PC-3 (cell line): ENCODE measurements around the gene DOC2B. TPM values are rescaled to one million over a fixed set of nuclear protein-coding genes. Genes with fewer than 3 reads are reported as not detected.

Experiments
- ATAC-seq: fragments of 200-7000 bp; cut with Tn5 transposase; 2 replicates; pipeline ENCODE4 v1.9.1; 2020; ENCODE audit warnings: mild to moderate bottlenecking, moderate library complexity
- BruUV-seq: library from RNA; stranded (reverse); fragments of 400-500 nt; replicated peaks from 2 replicates; lab custom pipeline; 2021; lab: Mats Ljungman, UMichigan
- CTCF ChIA-PET: fragments of 300-600 bp; sonication (Branson Sonifier 250); formaldehyde crosslinking; loops from one replicate; lab custom pipeline; 2022; ENCODE audit warnings: antibody characterized with exemption; lab: Charles Lee
- POLR2A ChIA-PET: fragments of 300-600 bp; sonication (Branson Sonifier 250); formaldehyde crosslinking; loops from one replicate; lab custom pipeline; 2022; ENCODE audit warnings: antibody characterized with exemption; ENCODE audit not compliant: unreplicated experiment; lab: Charles Lee
- DNase-seq: peaks from one replicate; pipeline ENCODE4 v3.0.0-alpha.2; 2015
- H2AFZ ChIP-seq: fragments of 300-600 bp; sonication (generic); 2 replicates; pipeline ENCODE4 v1.6.0; 2016; ENCODE audit warnings: antibody characterized with exemption, low read length
- H3F3A ChIP-seq: fragments of 300-600 bp; sonication (generic); one replicate; pipeline ENCODE4 v1.6.0; 2017; ENCODE audit warnings: antibody characterized with exemption, low read length, control low read depth, mild to moderate bottlenecking; ENCODE audit not compliant: unreplicated experiment
- H3K27ac ChIP-seq: fragments of 300-600 bp; sonication (generic); 2 replicates; pipeline ENCODE4 v1.5.1; 2016; ENCODE audit warnings: mild to moderate bottlenecking, low read length
- H3K27me3 ChIP-seq: fragments of 300-600 bp; sonication (generic); 2 replicates; pipeline ENCODE4 v1.6.1; 2016; ENCODE audit warnings: low read length, mixed read lengths
- H3K36me3 ChIP-seq: fragments of 300-600 bp; sonication (generic); 2 replicates; pipeline ENCODE4 v1.6.1; 2016; ENCODE audit warnings: low read depth, mixed run types, low read length, mixed read lengths
- H3K4me1 ChIP-seq: fragments of 300-600 bp; sonication (generic); 2 replicates; pipeline ENCODE4 v1.5.1; 2016; ENCODE audit warnings: low read length; ENCODE audit not compliant: insufficient read depth
- H3K4me2 ChIP-seq: fragments of 300-600 bp; sonication (generic); 2 replicates; pipeline ENCODE4 v1.6.0; 2016; ENCODE audit warnings: low read length
- H3K4me3 ChIP-seq: fragments of 300-600 bp; sonication (generic); 2 replicates; pipeline ENCODE4 v1.5.1; 2016; ENCODE audit warnings: mild to moderate bottlenecking, low read length, mixed read lengths
- H3K79me2 ChIP-seq: fragments of 300-600 bp; sonication (generic); 2 replicates; pipeline ENCODE4 v1.6.1; 2017; ENCODE audit warnings: low read length, mixed read lengths
- H3K9ac ChIP-seq: fragments of 300-600 bp; sonication (generic); 2 replicates; pipeline ENCODE4 v1.6.0; 2016; ENCODE audit warnings: mild to moderate bottlenecking, low read length
- H3K9me2 ChIP-seq: fragments of 300-600 bp; sonication (generic); replicated peaks from 2 replicates; pipeline ENCODE4 v1.6.1; 2016; ENCODE audit warnings: mixed run types, low read length, mixed read lengths
- H3K9me3 ChIP-seq: fragments of 300-600 bp; sonication (generic); 2 replicates; pipeline ENCODE4 v1.6.1; 2016; ENCODE audit warnings: low read length, mixed read lengths
- H4K20me1 ChIP-seq: fragments of 300-600 bp; sonication (generic); 2 replicates; pipeline ENCODE4 v1.6.1; 2016; ENCODE audit warnings: low read length, mixed read lengths
- EZH2 ChIP-seq: fragments of 300-600 bp; sonication (generic); IDR thresholded peaks from one replicate; pipeline ENCODE4 v1.6.1; 2017; ENCODE audit warnings: antibody characterized with exemption, mild to moderate bottlenecking, low read length; ENCODE audit not compliant: unreplicated experiment
- EZH2phosphoT487 ChIP-seq: fragments of 300-600 bp; sonication (generic); IDR thresholded peaks from 2 replicates; pipeline ENCODE4 v1.6.1; 2018; ENCODE audit warnings: mild to moderate bottlenecking, antibody characterized with exemption, low read length, borderline replicate concordance
- intact Hi-C: fragments of 100-400 bp; cut with micrococcal nuclease; formaldehyde crosslinking; loops from 2 replicates; pipeline ENCODE4 v1.9.0; 2023
- total RNA-seq: library from RNA; depleted of rRNA; stranded (reverse); fragments of >200 nt; gene quantifications from 2 replicates; pipeline ENCODE4 v1.2.3, GENCODE V29; 2014
- TF ChIP-seq, protein P1 (sequence below): fragments of 300-600 bp; sonication (generic); conservative IDR thresholded peaks from 2 replicates; pipeline ENCODE4 v1.5.1; 2017; ENCODE audit warnings: antibody characterized with exemption, low read depth, mild to moderate bottlenecking, low read length

The DOC2B gene
- total RNA-seq, 1 experiment from 2014 or later, result 0.69 TPM

DNA sequence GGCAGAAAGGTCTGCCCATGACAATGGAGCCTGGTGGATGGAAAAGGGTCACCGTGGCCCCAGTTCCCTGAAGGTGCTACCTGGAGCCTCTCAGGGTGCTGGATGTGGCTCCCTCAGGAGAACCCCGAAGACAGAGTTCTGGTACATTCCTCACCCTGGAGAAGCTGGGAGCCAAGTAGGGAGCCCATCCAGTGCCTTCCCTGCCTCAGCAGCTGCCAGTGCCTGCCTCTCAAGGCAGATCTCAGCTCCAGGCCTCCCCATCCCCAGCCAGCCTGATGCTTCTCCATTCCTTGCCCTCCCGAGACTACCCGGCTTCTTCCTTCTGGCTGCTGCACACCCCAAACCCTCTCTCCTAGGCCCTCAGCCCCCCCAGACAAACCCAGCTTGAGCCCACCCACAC, 23.5 kb downstream of the DOC2B start:
- Histone ChIP-seq H3K27ac (no peak overlapping the region), H2AFZ (no peak overlapping the region), H3K9me2 (no peaks in the 10 kb centered on the region), H3K4me2 (no peak overlapping the region), H3K9ac (no peak overlapping the region), H3F3A (no peaks in the 10 kb centered on the region), H3K4me1 (no peaks in the 10 kb centered on the region), H3K79me2 (no peaks in the 10 kb centered on the region), H4K20me1 (no peaks in the 10 kb centered on the region), H3K9me3 (no peaks in the 10 kb centered on the region), H3K27me3 (no peaks in the 10 kb centered on the region), H3K4me3 (no peak overlapping the region), H3K36me3 (no peaks in the 10 kb centered on the region)
- ChIA-PET CTCF (no interaction called here), POLR2A (no interaction called here)
- intact Hi-C loops, result no loop called here
- DNase-seq, result no peak
- no peak for TF ChIP-seq EZH2
- TF ChIP-seq, protein P1, sequence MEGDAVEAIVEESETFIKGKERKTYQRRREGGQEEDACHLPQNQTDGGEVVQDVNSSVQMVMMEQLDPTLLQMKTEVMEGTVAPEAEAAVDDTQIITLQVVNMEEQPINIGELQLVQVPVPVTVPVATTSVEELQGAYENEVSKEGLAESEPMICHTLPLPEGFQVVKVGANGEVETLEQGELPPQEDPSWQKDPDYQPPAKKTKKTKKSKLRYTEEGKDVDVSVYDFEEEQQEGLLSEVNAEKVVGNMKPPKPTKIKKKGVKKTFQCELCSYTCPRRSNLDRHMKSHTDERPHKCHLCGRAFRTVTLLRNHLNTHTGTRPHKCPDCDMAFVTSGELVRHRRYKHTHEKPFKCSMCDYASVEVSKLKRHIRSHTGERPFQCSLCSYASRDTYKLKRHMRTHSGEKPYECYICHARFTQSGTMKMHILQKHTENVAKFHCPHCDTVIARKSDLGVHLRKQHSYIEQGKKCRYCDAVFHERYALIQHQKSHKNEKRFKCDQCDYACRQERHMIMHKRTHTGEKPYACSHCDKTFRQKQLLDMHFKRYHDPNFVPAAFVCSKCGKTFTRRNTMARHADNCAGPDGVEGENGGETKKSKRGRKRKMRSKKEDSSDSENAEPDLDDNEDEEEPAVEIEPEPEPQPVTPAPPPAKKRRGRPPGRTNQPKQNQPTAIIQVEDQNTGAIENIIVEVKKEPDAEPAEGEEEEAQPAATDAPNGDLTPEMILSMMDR, result no peak
- no peak for TF ChIP-seq EZH2phosphoT487
- ATAC-seq, result no peak
- no TSS peak for BruUV-seq

DNA sequence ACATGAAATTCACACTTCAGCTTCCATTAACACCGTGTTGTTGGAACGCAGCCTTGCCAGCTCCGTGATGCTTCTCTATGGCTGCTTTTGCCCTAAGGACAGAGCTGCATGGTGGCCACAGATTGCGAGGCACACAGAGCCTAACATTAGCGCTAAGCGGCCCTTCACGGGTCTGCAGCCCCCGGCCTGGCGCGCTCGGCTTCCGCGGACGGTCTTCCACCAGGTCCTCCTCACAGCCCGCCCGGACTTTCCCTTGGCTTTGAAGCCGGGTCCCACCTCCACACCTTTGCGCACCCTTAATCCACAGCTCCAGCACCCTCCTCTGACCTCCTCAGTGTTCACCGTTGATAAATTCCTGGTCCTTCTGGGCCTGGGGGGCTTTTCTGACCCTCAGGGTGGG, 24.5 kb downstream of the DOC2B start:
- TF ChIP-seq, protein P1, result no peak
- no peak for TF ChIP-seq EZH2
- no peak for TF ChIP-seq EZH2phosphoT487
- no peaks in the 10 kb centered on the region for H4K20me1 ChIP-seq
- no peak for ATAC-seq
- H3K9me2 ChIP-seq, result no peaks in the 10 kb centered on the region
- no peak overlapping the region for H3K27ac ChIP-seq
- no peaks in the 10 kb centered on the region for H3K27me3 ChIP-seq
- no peak overlapping the region for H3K4me3 ChIP-seq
- H3K9me3 ChIP-seq, result no peaks in the 10 kb centered on the region
- no peaks in the 10 kb centered on the region for H3K4me1 ChIP-seq
- no peak overlapping the region for H2AFZ ChIP-seq
- H3K9ac ChIP-seq, result no peak overlapping the region
- H3K36me3 ChIP-seq, result no peaks in the 10 kb centered on the region
- H3K4me2 ChIP-seq, result no peak overlapping the region
- no peaks in the 10 kb centered on the region for H3F3A ChIP-seq
- intact Hi-C loops, result no loop called here
- ChIA-PET POLR2A (no interaction called here), CTCF (no interaction called here)
- no peaks in the 10 kb centered on the region for H3K79me2 ChIP-seq
- no peak for DNase-seq
- no TSS peak for BruUV-seq

DNA sequence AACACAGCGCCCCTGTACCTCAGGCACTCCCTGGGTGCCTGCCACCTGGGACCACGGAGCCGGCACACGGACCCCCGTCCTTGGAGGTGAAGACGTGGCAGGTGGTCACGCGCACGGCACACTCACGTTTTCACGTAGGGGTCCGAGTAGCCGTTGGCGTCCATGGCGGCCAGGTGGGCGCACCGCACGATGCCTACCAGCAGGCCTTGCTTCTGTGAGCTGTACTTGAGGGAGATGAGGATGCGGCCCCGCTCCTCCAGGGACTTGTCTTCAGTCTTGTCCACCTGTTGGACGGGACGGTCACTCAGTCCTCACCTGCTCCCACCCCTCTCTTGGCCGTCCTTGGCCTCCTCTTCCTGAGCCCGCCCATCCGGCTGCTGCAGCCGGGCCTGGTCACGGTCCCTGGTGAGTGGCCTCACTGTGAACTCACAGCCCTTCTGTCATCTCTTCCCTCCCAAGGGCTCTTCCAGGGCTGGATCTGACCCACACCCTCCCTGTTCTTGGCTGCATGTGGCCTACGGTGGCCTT, 25.3 kb downstream of the DOC2B start:
- H3K9me3 ChIP-seq, result no peaks in the 10 kb centered on the region
- ChIA-PET POLR2A (no interaction called here), CTCF (no interaction called here)
- no peaks in the 10 kb centered on the region for H3F3A ChIP-seq
- intact Hi-C loops, result no loop called here
- H3K4me3 ChIP-seq, result no peak overlapping the region
- DNase-seq, result no peak
- ATAC-seq, result no peak
- no peaks in the 10 kb centered on the region for H3K27me3 ChIP-seq
- H3K4me1 ChIP-seq, result no peaks in the 10 kb centered on the region
- H3K9me2 ChIP-seq, result no peaks in the 10 kb centered on the region
- no peak overlapping the region for H3K27ac ChIP-seq
- H3K79me2 ChIP-seq, result no peaks in the 10 kb centered on the region
- H3K36me3 ChIP-seq, result no peaks in the 10 kb centered on the region
- TF ChIP-seq, protein P1, result no peak
- no peak for TF ChIP-seq EZH2phosphoT487
- TF ChIP-seq EZH2, result no peak
- no TSS peak for BruUV-seq
- no peaks in the 10 kb centered on the region for H4K20me1 ChIP-seq
- H2AFZ ChIP-seq, result no peak overlapping the region
- H3K9ac ChIP-seq, result no peak overlapping the region
- H3K4me2 ChIP-seq, result no peak overlapping the region
